Caco-2 (cell line): ENCODE results near the gene SLCO2A1. TPM values are rescaled to one million over a fixed set of nuclear protein-coding genes. Genes with fewer than 3 reads are reported as not detected.

Experiments used
- BruUV-seq: library from RNA; stranded (reverse); fragments of 400-500 nt; replicated peaks from 2 replicates; lab custom pipeline; 2021; lab: Mats Ljungman, UMichigan
- CTCF ChIA-PET: fragments of 300-600 bp; sonication (Branson Sonifier 250); formaldehyde crosslinking; loops from one replicate; lab custom pipeline; 2022; ENCODE audit warnings: antibody characterized with exemption; lab: Charles Lee
- POLR2A ChIA-PET: fragments of 300-600 bp; sonication (Branson Sonifier 250); formaldehyde crosslinking; loops from one replicate; lab custom pipeline; 2022; ENCODE audit warnings: antibody characterized with exemption; lab: Charles Lee
- DNase-seq, 2 experiments: peaks; one replicate each; pipeline versions ENCODE4 v3.0.0 to v3.0.0-alpha.2; 2020 to 2022
- H3K27me3 ChIP-seq: replicated peaks from 2 replicates; pipeline ENCODE4 v1.6.0; 2011; ENCODE audit warnings: low read length; ENCODE audit not compliant: control insufficient read depth, insufficient read depth
- H3K36me3 ChIP-seq: 2 replicates; pipeline ENCODE4 v1.5.1; 2011; ENCODE audit warnings: low read length; ENCODE audit not compliant: control insufficient read depth, insufficient read depth
- H3K4me1 ChIP-seq: fragments of 250-450 bp; sonication (Bioruptor Pico); 2 replicates; pipeline ENCODE4 v1.5.1; 2020; ENCODE audit warnings: mild to moderate bottlenecking
- H3K4me3 ChIP-seq: 2 replicates; pipeline ENCODE4 v1.5.1; 2011; ENCODE audit warnings: low read depth, mild to moderate bottlenecking, control low read depth, low read length
- H3K9me3 ChIP-seq: fragments of 250-450 bp; sonication (Bioruptor Pico); 2 replicates; pipeline ENCODE4 v1.5.1; 2020; ENCODE audit warnings: mild to moderate bottlenecking, moderate library complexity
- H3K27ac Mint-ChIP-seq: one replicate; pipeline ENCODE4 v1.8.0; 2022; ENCODE audit warnings: mixed read lengths; ENCODE audit not compliant: unreplicated experiment
- H3K27me3 Mint-ChIP-seq: one replicate; pipeline ENCODE4 v1.8.0; 2022; ENCODE audit warnings: mixed read lengths; ENCODE audit not compliant: insufficient read depth, unreplicated experiment
- H3K36me3 Mint-ChIP-seq: one replicate; pipeline ENCODE4 v1.8.0; 2022; ENCODE audit warnings: mild to moderate bottlenecking, mixed read lengths; ENCODE audit not compliant: insufficient read depth, unreplicated experiment
- H3K4me1 Mint-ChIP-seq: one replicate; pipeline ENCODE4 v1.8.0; 2022; ENCODE audit warnings: low read depth, mixed read lengths; ENCODE audit not compliant: unreplicated experiment
- H3K4me3 Mint-ChIP-seq: one replicate; pipeline ENCODE4 v1.8.0; 2022; ENCODE audit warnings: mild to moderate bottlenecking, moderate library complexity, mixed read lengths; ENCODE audit not compliant: unreplicated experiment
- H3K9me3 Mint-ChIP-seq: one replicate; pipeline ENCODE4 v1.8.0; 2022; ENCODE audit warnings: mixed read lengths; ENCODE audit not compliant: unreplicated experiment
- intact Hi-C: fragments of 100-400 bp; cut with micrococcal nuclease; formaldehyde crosslinking; loops from one replicate; pipeline ENCODE4 v1.10.0; 2022; ENCODE audit not compliant: unreplicated experiment
- total RNA-seq: library from RNA; stranded (reverse); gene quantifications from 2 replicates; pipeline ENCODE4 v1.2.3, GENCODE V29; 2022
- TF ChIP-seq, protein P1 (sequence below), 2 experiments: fragments of 200-600 bp in 1 of 2; IDR thresholded peaks; 1 replicate in 1 of 2; 2 replicates in 1 of 2; pipeline versions ENCODE4 v1.5.1 to v1.8.0; 2011 to 2022; ENCODE audit warnings: antibody characterized with exemption in 1 of 2, control low read depth in 1 of 2, inconsistent platforms in 1 of 2, low read depth in 1 of 2, low read length in 1 of 2, mild to moderate bottlenecking in 1 of 2, moderate library complexity in 1 of 2; ENCODE audit not compliant: insufficient read depth in 1 of 2, severe bottlenecking in 1 of 2, unreplicated experiment in 1 of 2

SLCO2A1 gene
- total RNA-seq, 1 experiment from 2014 or later = 2.5 TPM

DNA sequence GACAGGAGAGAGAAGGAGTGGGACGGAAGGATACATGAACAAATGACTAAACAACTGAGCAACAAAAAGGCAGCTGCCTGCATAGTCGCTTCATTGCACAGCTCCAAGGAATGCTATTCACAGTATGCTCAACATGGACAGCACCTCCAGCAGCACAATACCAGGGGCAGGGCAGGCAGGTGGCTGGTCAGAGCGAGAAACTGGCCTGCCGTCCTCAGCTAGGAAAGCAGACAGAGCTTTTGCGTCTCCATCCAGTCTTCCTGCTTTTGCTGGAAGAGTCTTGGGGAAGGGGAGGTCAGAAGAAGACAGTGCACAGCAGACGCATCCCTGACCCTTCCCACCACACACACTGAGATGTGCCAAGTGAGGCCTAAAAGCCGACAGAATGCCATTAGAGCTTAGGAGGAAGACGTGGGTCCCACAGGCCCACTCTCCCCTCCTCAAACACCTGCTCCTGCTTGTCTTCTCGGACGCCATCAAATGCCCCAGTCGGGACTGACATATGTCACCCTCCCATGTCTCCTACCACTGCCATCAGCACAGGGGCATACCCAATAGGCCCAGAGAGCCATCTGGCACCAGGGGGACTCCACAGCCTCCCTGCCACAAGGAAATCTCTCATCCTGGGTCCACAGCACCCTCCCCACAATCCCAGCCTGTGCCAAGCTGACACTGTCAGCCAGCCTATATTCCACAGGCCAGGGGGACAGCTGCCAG is 137.9 kb downstream of the SLCO2A1 start:
- H3K4me3 Mint-ChIP-seq = no peak overlapping the region
- H3K27me3 Mint-ChIP-seq = peaks cover 5% of the 10 kb centered on the region
- intact Hi-C loops = no loop called here
- no peaks in the 10 kb centered on the region for H3K9me3 Mint-ChIP-seq
- TF ChIP-seq, protein P1, sequence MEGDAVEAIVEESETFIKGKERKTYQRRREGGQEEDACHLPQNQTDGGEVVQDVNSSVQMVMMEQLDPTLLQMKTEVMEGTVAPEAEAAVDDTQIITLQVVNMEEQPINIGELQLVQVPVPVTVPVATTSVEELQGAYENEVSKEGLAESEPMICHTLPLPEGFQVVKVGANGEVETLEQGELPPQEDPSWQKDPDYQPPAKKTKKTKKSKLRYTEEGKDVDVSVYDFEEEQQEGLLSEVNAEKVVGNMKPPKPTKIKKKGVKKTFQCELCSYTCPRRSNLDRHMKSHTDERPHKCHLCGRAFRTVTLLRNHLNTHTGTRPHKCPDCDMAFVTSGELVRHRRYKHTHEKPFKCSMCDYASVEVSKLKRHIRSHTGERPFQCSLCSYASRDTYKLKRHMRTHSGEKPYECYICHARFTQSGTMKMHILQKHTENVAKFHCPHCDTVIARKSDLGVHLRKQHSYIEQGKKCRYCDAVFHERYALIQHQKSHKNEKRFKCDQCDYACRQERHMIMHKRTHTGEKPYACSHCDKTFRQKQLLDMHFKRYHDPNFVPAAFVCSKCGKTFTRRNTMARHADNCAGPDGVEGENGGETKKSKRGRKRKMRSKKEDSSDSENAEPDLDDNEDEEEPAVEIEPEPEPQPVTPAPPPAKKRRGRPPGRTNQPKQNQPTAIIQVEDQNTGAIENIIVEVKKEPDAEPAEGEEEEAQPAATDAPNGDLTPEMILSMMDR (IDR thresholded peaks at IDR 0.05; ENCODE audit: insufficient read depth in 1 of 2, low read depth in 1 of 2, low read length in 1 of 2, severe bottlenecking in 1 of 2, unreplicated experiment in 1 of 2) = no peak
- Histone ChIP-seq H3K9me3 (no peaks in the 10 kb centered on the region), H3K36me3 (no peaks in the 10 kb centered on the region; the same call in 1 of the 2 replicates), H3K27me3 (peaks cover 5% of the 10 kb centered on the region), H3K4me1 (0 out of 2 replicates have a peak, but pooled peaks cover 3% of the 10 kb centered on the region), H3K4me3 (no peak overlapping the region)
- no peak overlapping the region for H3K27ac Mint-ChIP-seq
- no peak for DNase-seq
- CTCF ChIA-PET = no interaction called here
- no peaks in the 10 kb centered on the region for H3K4me1 Mint-ChIP-seq
- H3K36me3 Mint-ChIP-seq = no peaks in the 10 kb centered on the region
- no TSS peak for BruUV-seq
- POLR2A ChIA-PET = no interaction called here

DNA sequence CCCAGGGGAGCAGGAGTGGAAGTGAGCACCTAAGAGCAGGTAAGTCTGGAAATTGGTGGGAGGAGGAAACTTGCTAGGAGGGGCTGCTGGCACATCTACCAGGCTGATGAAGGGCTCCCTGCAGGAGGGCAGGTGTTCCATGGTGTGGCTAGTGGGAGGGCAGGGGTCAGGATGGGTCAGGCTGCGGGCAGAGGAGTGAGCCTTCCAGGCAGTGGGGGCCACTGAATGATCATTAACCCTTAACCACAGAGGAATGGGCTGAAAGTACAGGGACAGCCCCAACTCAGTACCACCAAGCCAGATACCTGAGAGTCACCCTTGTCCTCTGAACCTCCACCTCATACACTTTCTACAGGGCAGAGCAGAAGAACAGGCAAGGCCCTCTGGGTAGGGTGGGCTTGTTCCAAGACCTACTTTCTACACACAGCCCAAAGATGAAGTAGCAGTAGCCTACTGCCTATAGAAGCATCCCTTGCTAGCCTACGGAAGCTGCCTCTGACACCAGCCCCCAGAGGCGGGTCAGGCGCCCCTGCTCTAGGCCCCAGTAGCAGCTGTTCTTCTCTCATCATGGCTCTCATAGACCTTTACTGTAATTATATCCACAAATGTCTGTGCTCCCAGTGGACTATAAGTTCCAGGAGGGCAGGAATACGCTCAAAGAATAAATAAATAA is 138.6 kb downstream of the SLCO2A1 start:
- H3K9me3 Mint-ChIP-seq = no peaks in the 10 kb centered on the region
- no peaks in the 10 kb centered on the region for H3K36me3 Mint-ChIP-seq
- no peaks in the 10 kb centered on the region for H3K4me1 Mint-ChIP-seq
- Histone ChIP-seq H3K36me3 (no peaks in the 10 kb centered on the region; the same call in 1 of the 2 replicates), H3K9me3 (no peaks in the 10 kb centered on the region), H3K27me3 (no peaks in the 10 kb centered on the region; the same call in 1 of the 2 replicates), H3K4me3 (no peak overlapping the region), H3K4me1 (0 out of 2 replicates have a peak, but pooled peaks cover 1% of the 10 kb centered on the region)
- peaks cover 4% of the 10 kb centered on the region for H3K27me3 Mint-ChIP-seq
- DNase-seq = no peak
- CTCF ChIA-PET = no interaction called here
- BruUV-seq = no TSS peak
- H3K27ac Mint-ChIP-seq = no peak overlapping the region
- POLR2A ChIA-PET = no interaction called here
- intact Hi-C loops = no loop called here
- TF ChIP-seq, protein P1 (IDR thresholded peaks at IDR 0.05; ENCODE audit: insufficient read depth in 1 of 2, low read depth in 1 of 2, low read length in 1 of 2, severe bottlenecking in 1 of 2, unreplicated experiment in 1 of 2) = no peak
- H3K4me3 Mint-ChIP-seq = no peak overlapping the region

DNA sequence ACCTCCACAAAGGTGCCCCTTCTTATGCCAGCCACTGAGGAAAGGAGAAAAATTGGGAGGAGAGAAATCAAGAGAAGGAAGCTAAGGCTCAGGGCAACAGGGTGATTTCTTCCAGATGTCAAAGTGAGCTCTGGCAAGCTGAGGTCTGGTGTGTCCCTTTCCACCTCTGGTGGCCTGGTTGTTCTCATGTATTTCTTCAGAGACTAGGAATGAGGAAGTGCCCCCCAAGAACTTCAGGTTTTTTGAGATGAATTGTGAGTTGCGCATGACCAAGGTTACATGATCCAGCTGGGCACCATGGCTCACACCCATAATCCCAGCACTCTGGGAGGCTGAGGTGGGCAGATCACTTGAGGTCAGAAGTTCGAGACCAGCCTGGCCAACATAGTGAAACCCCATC is 139.7 kb downstream of the SLCO2A1 start:
- BruUV-seq = no TSS peak
- TF ChIP-seq, protein P1 (IDR thresholded peaks at IDR 0.05; ENCODE audit: insufficient read depth in 1 of 2, low read depth in 1 of 2, low read length in 1 of 2, severe bottlenecking in 1 of 2, unreplicated experiment in 1 of 2) = no peak
- Mint-ChIP-seq H3K36me3 (no peaks in the 10 kb centered on the region), H3K4me3 (no peak overlapping the region), H3K4me1 (no peaks in the 10 kb centered on the region), H3K9me3 (no peaks in the 10 kb centered on the region), H3K27me3 (peaks cover 8% of the 10 kb centered on the region), H3K27ac (no peak overlapping the region)
- Histone ChIP-seq H3K4me3 (no peak overlapping the region), H3K36me3 (no peaks in the 10 kb centered on the region; the same call in 1 of the 2 replicates), H3K4me1 (no peaks in the 10 kb centered on the region), H3K27me3 (no peaks in the 10 kb centered on the region; the same call in 1 of the 2 replicates), H3K9me3 (no peaks in the 10 kb centered on the region)
- DNase-seq = no peak
- ChIA-PET CTCF (no interaction called here), POLR2A (no interaction called here)
- intact Hi-C loops = no loop called here
